Lower leg skin (tissue), 4 donors: Measurements from ENCODE around the gene TXNL4B. TPM values are rescaled to one million over a fixed set of nuclear protein-coding genes. Genes with fewer than 3 reads are reported as not detected.

ENCODE experiments used
- DNase-seq, 2 donors: peaks; one replicate each; pipeline ENCODE4 v3.0.0-alpha.2; 2019; ENCODE audit warnings: low spot score in 2 of 2
- H3K4me3 ChIP-seq: fragments of 200-600 bp; sonication (generic); 2 replicates; pipeline ENCODE4 v1.5.1; 2017; ENCODE audit warnings: mild to moderate bottlenecking, low read depth; ENCODE audit not compliant: poor library complexity, severe bottlenecking
- CTCF ChIP-seq, 3 donors: fragments of 450-650 bp; IDR thresholded peaks; one replicate each; pipeline ENCODE4 v1.5.1; 2016; ENCODE audit warnings: antibody characterized with exemption in 3 of 3, mild to moderate bottlenecking in 3 of 3, moderate library complexity in 2 of 3
- POLR2A ChIP-seq, 2 donors: fragments of 450-650 bp; IDR thresholded peaks; one replicate each; pipeline ENCODE4 v1.6.1; 2016 to 2017; ENCODE audit warnings: antibody characterized with exemption in 2 of 2, mild to moderate bottlenecking in 1 of 2, moderate library complexity in 1 of 2
- WGBS, 2 donors: methylation state at CpG; one replicate each; pipeline ENCODE4 v1.1.5; 2018; 5-methylcytosine and 5-hydroxymethylcytosine counted together
- intact Hi-C: fragments of 100-400 bp; cut with DNase I; formaldehyde crosslinking; loops from one replicate; pipeline ENCODE4 v1.15.0; 2023; ENCODE audit warnings: low total_unique reads
- total RNA-seq, 4 donors: library from RNA; depleted of rRNA; stranded (reverse); fragments of >200 nt; gene quantifications; one replicate each; pipeline ENCODE4 v1.1.0, GENCODE V29; 2016

TXNL4B gene
- total RNA-seq, 4 donors from 2014 or later = 10.5 to 12.4 (median 11.4) TPM

GRCh38 chr16:72134507-72134906 is 41.1 kb upstream of the TXNL4B start:
- no peak overlapping the region for H3K4me3 ChIP-seq
- no peak for TF ChIP-seq POLR2A (IDR thresholded peaks at IDR 0.05)
- TF ChIP-seq CTCF (IDR thresholded peaks at IDR 0.05) = no peak
- intact Hi-C loops = no loop called here
- WGBS, 2 donors = 96 to 98% methylated on average over 2 of the region's 2 CpGs
- DNase-seq = no peak

- no peak for DNase-seq
- H3K4me3 ChIP-seq = no peak overlapping the region
- intact Hi-C loops = no loop called here
- WGBS, 2 donors = 78 to 86% methylated on average over 3 of the region's 3 CpGs
- TF ChIP-seq CTCF (IDR thresholded peaks at IDR 0.05) (no peak), POLR2A (IDR thresholded peaks at IDR 0.05) (no peak)
Observed at GRCh38 chr16:72132726-72133125, 39.3 kb upstream of the TXNL4B start.

GRCh38 chr16:72131036-72131435 is 37.6 kb upstream of the TXNL4B start:
- H3K4me3 ChIP-seq = no peak overlapping the region
- whole genome bisulfite sequencing, 2 donors = 71 to 72% methylated on average over 6 of the region's 6 CpGs
- intact Hi-C loops = no loop called here
- no peak for DNase-seq
- no peak for TF ChIP-seq POLR2A (IDR thresholded peaks at IDR 0.05)
- TF ChIP-seq CTCF (IDR thresholded peaks at IDR 0.05) = no peak

GRCh38 chr16:72129976-72130656 is 36.7 kb upstream of the TXNL4B start:
- 66 to 74% methylated on average over 7 of the region's 7 CpGs for WGBS, 2 donors
- intact Hi-C loops = no loop called here
- TF ChIP-seq CTCF (IDR thresholded peaks at IDR 0.05) = no peak
- TF ChIP-seq POLR2A (IDR thresholded peaks at IDR 0.05) = no peak
- no peak overlapping the region for H3K4me3 ChIP-seq
- no peak for DNase-seq

GRCh38 chr16:72128701-72129100 is 35.3 kb upstream of the TXNL4B start:
- 79 to 90% methylated on average over 9 of the region's 9 CpGs for WGBS, 2 donors
- no peak for DNase-seq
- TF ChIP-seq CTCF (IDR thresholded peaks at IDR 0.05) = no peak
- no peak for TF ChIP-seq POLR2A (IDR thresholded peaks at IDR 0.05)
- H3K4me3 ChIP-seq = no peak overlapping the region
- intact Hi-C loops = no loop called here

GRCh38 chr16:72126429-72126765 is 33.0 kb upstream of the TXNL4B start:
- TF ChIP-seq POLR2A (IDR thresholded peaks at IDR 0.05) (no peak), CTCF (IDR thresholded peaks at IDR 0.05) (no peak)
- WGBS, 2 donors = 45 to 48% methylated on average over 2 of the region's 2 CpGs
- H3K4me3 ChIP-seq = no peak overlapping the region
- DNase-seq = peak; percentile 40 to 57
- intact Hi-C loops = no loop called here
